Skeletal muscle satellite cell (primary cell): Measurements from ENCODE around the gene CYGB.
"Not testable (repeated sequence)": the region's sequence is repeated elsewhere in the genome, so short reads cannot be mapped to it uniquely, and the experiment has no call there.

Source experiments
- H3K27me3 ChIP-seq: 2 replicates; pipeline ENCODE4 v1.7.0; 2013; ENCODE audit warnings: low read length; ENCODE audit not compliant: control insufficient read depth, insufficient read depth
- H3K36me3 ChIP-seq: 2 replicates; pipeline ENCODE4 v1.7.0; 2013; ENCODE audit warnings: mild to moderate bottlenecking, control low read depth, low read length; ENCODE audit not compliant: insufficient read depth
- H3K4me1 ChIP-seq: 2 replicates; pipeline ENCODE4 v1.7.0; 2013; ENCODE audit warnings: low read length; ENCODE audit not compliant: control insufficient read depth, insufficient read depth
- H3K4me2 ChIP-seq: 2 replicates; pipeline ENCODE4 v1.7.0; 2013; ENCODE audit warnings: mild to moderate bottlenecking, low read length
- H3K4me3 ChIP-seq: 2 replicates; pipeline ENCODE4 v1.7.0; 2013; ENCODE audit warnings: low read length
- H3K9ac ChIP-seq: 2 replicates; pipeline ENCODE4 v1.7.0; 2013; ENCODE audit warnings: mild to moderate bottlenecking, low read depth, low read length, moderate library complexity
- H3K9me3 ChIP-seq: replicated peaks from 2 replicates; pipeline ENCODE4 v1.7.0; 2013; ENCODE audit warnings: mild to moderate bottlenecking, control low read depth, low read length

Gene CYGB

GRCh38 chr17:76511668-76512365 lies 25.7 kb downstream of the CYGB start:
- H3K9me3 ChIP-seq: no peaks in the 10 kb centered on the region
- no peak overlapping the region for H3K4me2 ChIP-seq
- H3K9ac ChIP-seq: no peak overlapping the region
- peaks cover 20% of the 10 kb centered on the region for H3K4me1 ChIP-seq
- H3K27me3 ChIP-seq: peaks cover 12% of the 10 kb centered on the region
- no peak overlapping the region for H3K4me3 ChIP-seq
- H3K36me3 ChIP-seq: no peaks in the 10 kb centered on the region

- Histone ChIP-seq H3K4me1 (peaks cover 20% of the 10 kb centered on the region), H3K9me3 (no peaks in the 10 kb centered on the region), H3K27me3 (peaks cover 16% of the 10 kb centered on the region), H3K4me3 (no peak overlapping the region), H3K4me2 (no peak overlapping the region), H3K36me3 (no peaks in the 10 kb centered on the region), H3K9ac (no peak overlapping the region)
These were observed 26.7 kb downstream of the CYGB start for GRCh38 chr17:76510831-76511244.

DNA sequence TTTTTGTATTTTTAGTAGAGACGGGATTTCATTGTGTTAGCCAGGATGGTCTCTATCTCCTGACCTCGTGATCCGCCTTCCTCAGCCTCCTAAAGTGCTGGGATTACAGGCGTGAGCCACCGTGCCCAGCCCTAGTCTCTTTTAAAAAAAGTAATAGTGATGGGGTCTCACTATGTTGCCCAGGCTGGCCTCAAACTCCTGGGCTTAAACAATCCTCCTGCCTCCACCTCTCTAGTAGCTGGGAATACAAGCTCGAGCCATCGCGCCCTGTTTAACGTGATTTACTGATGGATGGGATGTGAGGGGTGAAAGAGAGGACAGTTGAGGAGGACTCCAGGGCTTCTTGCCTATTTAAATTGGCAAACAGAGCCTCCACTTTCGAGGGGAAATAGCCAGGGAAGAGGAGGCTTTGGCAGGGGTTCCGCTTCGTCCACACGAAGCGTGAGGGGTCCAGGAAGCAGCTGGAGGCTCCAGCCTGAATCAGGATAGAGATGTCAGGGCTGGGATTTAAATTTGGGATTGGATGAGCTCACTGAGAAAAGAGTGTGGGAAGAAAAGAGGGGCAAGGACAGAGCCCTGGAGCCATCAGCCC lies 28.9 kb downstream of the CYGB start:
- H3K27me3 ChIP-seq: peaks cover 16% of the 10 kb centered on the region
- H3K4me2 ChIP-seq, H3K36me3 ChIP-seq, H3K4me3 ChIP-seq, H3K9ac ChIP-seq, H3K9me3 ChIP-seq, H3K4me1 ChIP-seq: not testable (repeated sequence)

DNA sequence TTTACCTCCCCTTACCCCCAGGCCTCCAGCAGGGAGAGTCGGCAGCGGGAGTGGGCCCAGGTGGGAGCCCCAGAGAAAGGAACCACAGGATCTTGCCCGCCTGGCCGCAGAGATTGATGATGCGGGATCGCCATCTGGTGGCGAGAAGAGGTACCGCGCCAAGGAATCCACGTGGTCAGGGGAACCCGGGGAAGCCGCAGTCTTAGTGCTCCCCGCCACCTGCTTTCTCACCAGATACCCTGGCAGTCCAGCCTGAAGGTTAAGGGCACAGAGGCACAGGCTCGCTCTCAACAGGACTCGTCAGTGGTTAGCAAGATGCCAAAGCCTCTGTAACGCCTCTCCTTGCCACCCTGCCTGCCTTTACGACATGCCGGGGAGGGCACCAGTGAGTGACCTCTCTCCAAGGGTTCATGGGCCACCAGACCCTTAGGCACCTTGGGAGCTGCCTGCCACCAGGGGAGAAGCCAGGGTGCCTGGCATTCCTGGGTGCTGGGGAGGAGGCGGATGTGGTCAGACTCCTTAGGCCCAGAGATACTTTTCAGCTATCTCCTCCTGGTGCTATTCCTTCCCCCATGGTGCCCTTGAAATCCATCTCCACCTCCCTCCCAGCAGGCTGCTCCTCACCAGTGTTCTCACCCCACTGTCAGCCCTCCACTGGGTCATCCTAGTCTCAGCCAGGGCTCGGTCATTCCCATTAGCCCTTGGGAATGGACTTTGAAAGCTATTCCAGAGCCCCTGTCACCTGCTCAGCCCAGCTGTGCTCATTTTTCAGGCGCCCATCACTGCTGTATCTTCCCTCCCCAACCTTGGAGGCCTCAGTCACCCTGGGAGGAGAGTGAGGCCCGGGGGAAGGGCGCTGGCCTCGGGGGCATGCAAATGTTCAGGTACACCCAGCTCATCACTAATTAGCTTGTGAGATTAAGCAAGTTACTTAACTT lies 30.8 kb downstream of the CYGB start:
- peaks cover 14% of the 10 kb centered on the region for H3K4me1 ChIP-seq
- no peaks in the 10 kb centered on the region for H3K36me3 ChIP-seq
- H3K27me3 ChIP-seq: peaks cover 16% of the 10 kb centered on the region
- H3K9me3 ChIP-seq: no peaks in the 10 kb centered on the region
- no peak overlapping the region for H3K4me3 ChIP-seq
- H3K9ac ChIP-seq: no peak overlapping the region
- peak overlapping the region; percentile 47 for H3K4me2 ChIP-seq

DNA sequence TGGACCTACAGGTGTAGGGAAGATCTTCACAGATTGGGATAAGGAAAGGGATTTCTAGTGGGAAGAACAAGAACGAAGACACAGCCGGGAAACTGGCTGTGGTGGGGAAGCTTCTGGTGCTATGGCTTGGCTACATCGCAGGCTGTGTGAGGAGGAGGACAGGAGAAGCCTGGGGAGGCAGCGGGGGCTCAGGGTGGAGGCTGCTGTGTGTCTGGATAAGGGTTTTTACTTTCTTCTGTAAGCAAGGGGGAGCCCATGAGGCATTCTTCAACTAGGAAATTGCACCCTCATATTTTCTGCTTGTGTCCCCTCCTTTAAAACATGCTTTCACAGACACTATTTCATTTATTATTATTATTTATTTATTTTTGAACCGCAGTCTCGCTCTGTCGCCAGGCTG lies 33.4 kb downstream of the CYGB start:
- Histone ChIP-seq H3K9me3 (no peaks in the 10 kb centered on the region), H3K4me3 (no peak overlapping the region), H3K4me1 (peaks cover 31% of the 10 kb centered on the region), H3K36me3 (no peaks in the 10 kb centered on the region), H3K9ac (no peak overlapping the region), H3K4me2 (no peak overlapping the region), H3K27me3 (peaks cover 16% of the 10 kb centered on the region)

GRCh38 chr17:76502341-76503211 lies 34.9 kb downstream of the CYGB start:
- peaks cover 10% of the 10 kb centered on the region for H3K27me3 ChIP-seq
- H3K4me1 ChIP-seq: peaks cover 47% of the 10 kb centered on the region
- H3K4me2 ChIP-seq: no peak overlapping the region
- H3K36me3 ChIP-seq: no peaks in the 10 kb centered on the region
- no peaks in the 10 kb centered on the region for H3K9me3 ChIP-seq
- H3K4me3 ChIP-seq: no peak overlapping the region
- H3K9ac ChIP-seq: no peak overlapping the region

DNA sequence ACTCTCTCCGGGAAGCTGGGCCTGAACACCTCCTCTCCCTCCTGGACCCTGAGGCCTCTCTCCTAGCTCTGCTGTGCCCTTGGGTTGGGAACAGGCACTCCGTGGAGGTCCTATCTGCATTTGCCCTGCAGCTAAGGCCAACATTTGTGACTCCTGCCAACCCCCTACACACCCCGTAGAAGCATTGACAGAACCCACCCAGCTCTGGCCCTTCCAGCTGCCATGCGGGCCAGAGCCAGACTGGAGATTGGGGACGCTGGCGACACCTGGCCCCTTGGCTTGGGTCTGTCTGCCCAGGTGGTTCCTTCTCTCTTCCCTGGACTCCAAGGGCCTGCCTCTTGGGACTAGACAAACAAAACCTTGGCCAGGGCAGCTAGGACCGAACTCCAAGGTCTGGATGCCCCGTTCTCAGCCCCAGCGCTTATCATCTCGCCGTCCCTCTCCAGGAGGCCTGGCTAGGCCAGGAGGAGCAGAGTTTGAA lies 35.6 kb downstream of the CYGB start:
- H3K9ac ChIP-seq: peak overlapping the region; percentile 81
- H3K9me3 ChIP-seq: no peaks in the 10 kb centered on the region
- peaks cover 4% of the 10 kb centered on the region for H3K27me3 ChIP-seq
- H3K4me1 ChIP-seq: peaks cover 51% of the 10 kb centered on the region
- no peaks in the 10 kb centered on the region for H3K36me3 ChIP-seq
- peak overlapping the region; percentile 80 for H3K4me3 ChIP-seq
- H3K4me2 ChIP-seq: peak overlapping the region; percentile 84

DNA sequence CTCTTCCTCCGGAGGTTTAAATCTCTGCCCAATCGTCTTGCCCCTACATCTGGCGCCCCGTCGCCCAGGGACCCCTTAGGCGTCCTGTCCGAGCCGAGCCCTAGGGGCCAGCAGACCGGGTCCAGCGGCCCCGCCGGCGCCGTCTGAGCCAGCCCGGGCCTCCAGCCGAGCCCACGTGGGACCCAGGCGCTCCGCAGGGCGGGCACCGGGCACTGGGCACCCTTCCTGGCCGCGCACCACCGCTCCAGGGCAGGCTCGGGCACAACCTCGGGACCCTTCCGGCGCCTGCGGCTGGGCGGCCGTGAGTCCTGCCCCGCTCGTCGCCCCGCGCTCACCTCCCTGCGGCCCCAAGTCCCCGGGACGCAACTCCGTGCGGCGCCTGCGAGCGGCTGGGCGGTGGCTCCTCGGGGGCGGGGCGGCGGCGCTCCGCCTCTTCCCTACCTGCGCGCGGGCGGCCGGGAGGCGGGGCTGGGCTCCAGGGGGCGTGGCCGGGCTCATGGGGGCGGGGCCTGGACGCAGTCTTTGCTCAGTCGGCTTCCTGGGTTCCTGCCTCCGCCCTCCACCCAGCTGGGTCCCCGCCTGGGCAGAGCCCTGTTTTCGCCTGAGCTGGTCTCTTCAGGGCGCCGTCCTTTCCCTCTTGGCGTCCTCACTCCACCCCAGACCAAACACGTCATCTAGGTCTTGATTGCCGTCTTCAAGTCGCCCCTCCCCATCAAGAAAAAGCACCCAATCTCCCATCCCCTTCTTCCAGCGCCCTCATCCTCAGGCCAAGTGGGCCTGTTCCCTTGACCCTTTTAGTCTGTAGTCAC lies 36.3 kb downstream of the CYGB start, which contains the start of gene RHBDF2:
TSS of gene RHBDF2 (minus strand) at position 406 of the 809 bp plus-strand sequence. CDS start 19,899 bp downstream, outside the sequence.
- Histone ChIP-seq H3K4me2 (peak within 1 kb of the TSS; percentile 84), H3K9me3 (no peaks in the 10 kb centered on the region), H3K27me3 (no peaks in the 10 kb centered on the region), H3K36me3 (no peaks in the 10 kb centered on the region), H3K4me1 (peaks cover 46% of the 10 kb centered on the region), H3K9ac (peak within 1 kb of the TSS; percentile 81), H3K4me3 (peak within 1 kb of the TSS; percentile 80)

DNA sequence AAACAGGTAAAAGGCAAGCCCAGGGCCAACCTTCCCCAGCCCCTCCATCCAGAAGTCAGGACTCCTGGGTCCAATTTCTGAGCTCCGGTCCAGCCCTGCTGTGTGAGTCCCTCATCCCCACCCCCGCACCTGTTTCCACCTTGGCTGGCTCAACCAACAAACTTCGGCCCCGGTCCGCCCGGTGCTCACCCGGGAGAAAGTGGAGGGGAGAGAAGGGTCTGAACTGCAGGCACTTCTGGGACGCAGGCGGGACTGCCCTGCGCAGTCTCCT lies 36.8 kb downstream of the CYGB start:
- no peaks in the 10 kb centered on the region for H3K9me3 ChIP-seq

GRCh38 chr17:76500074-76500746 lies 37.3 kb downstream of the CYGB start:
- Histone ChIP-seq H3K9ac (peak overlapping the region; percentile 81), H3K9me3 (no peaks in the 10 kb centered on the region), H3K4me3 (peak overlapping the region; percentile 80), H3K27me3 (no peaks in the 10 kb centered on the region), H3K4me2 (peak overlapping the region; percentile 84), H3K36me3 (no peaks in the 10 kb centered on the region), H3K4me1 (peaks cover 46% of the 10 kb centered on the region)

More for the DNA sequence above, 36.8 kb downstream of the CYGB start:
- Histone ChIP-seq H3K4me1 (peaks cover 46% of the 10 kb centered on the region), H3K36me3 (no peaks in the 10 kb centered on the region), H3K4me3 (peak overlapping the region; percentile 80), H3K27me3 (no peaks in the 10 kb centered on the region), H3K4me2 (peak overlapping the region; percentile 84), H3K9ac (peak overlapping the region; percentile 81)
